H9 (cell line): ENCODE results near the gene DHRS4L2. TPM values are rescaled to one million over a fixed set of nuclear protein-coding genes. Genes with fewer than 3 reads are reported as not detected.

Experiments used
- DNase-seq: peaks from one replicate; pipeline ENCODE4 v3.0.0-alpha.2; 2017
- H2AFZ ChIP-seq: one replicate; pipeline ENCODE4 v1.6.1; 2013; ENCODE audit warnings: mild to moderate bottlenecking, low read length, control low read depth, moderate library complexity
- H2AK5ac ChIP-seq: 2 replicates; pipeline ENCODE4 v1.6.1; 2013; ENCODE audit warnings: low read length, control low read depth, mixed read lengths; ENCODE audit not compliant: insufficient read length
- H2BK120ac ChIP-seq: one replicate; pipeline ENCODE4 v1.6.1; 2013; ENCODE audit warnings: low read depth, mild to moderate bottlenecking, low read length, control low read depth, inconsistent platforms; ENCODE audit not compliant: poor library complexity, severe bottlenecking
- H2BK12ac ChIP-seq: 2 replicates; pipeline ENCODE4 v1.6.1; 2013; ENCODE audit warnings: low read length, control low read depth, mixed read lengths, low read depth; ENCODE audit not compliant: insufficient read length
- H2BK15ac ChIP-seq: 2 replicates; pipeline ENCODE4 v1.6.1; 2013; ENCODE audit warnings: low read depth, low read length, control low read depth
- H2BK20ac ChIP-seq: one replicate; pipeline ENCODE4 v1.6.1; 2013; ENCODE audit warnings: low read depth, mild to moderate bottlenecking, low read length, control low read depth, inconsistent platforms; ENCODE audit not compliant: poor library complexity, severe bottlenecking
- H2BK5ac ChIP-seq: 2 replicates; pipeline ENCODE4 v1.6.1; 2013; ENCODE audit warnings: low read length, control low read depth, mixed read lengths; ENCODE audit not compliant: insufficient read length
- H3K14ac ChIP-seq: 2 replicates; pipeline ENCODE4 v1.6.1; 2013; ENCODE audit warnings: low read length, control low read depth; ENCODE audit not compliant: insufficient read depth
- H3K18ac ChIP-seq: 2 replicates; pipeline ENCODE4 v1.6.1; 2013; ENCODE audit warnings: low read depth, mild to moderate bottlenecking, mixed read lengths, low read length, control low read depth; ENCODE audit not compliant: insufficient read length
- H3K23ac ChIP-seq: 2 replicates; pipeline ENCODE4 v1.6.1; 2013; ENCODE audit warnings: low read length, control low read depth, mixed read lengths, low read depth; ENCODE audit not compliant: insufficient read length
- H3K23me2 ChIP-seq: 2 replicates; pipeline ENCODE4 v1.6.1; 2013; ENCODE audit warnings: low read depth, mild to moderate bottlenecking, mixed read lengths, low read length, control low read depth; ENCODE audit not compliant: insufficient read length, poor library complexity, severe bottlenecking
- H3K27ac ChIP-seq: 2 replicates; pipeline ENCODE4 v1.5.1; 2013; ENCODE audit warnings: low read length, control low read depth, mixed read lengths, low read depth; ENCODE audit not compliant: insufficient read length
- H3K27me3 ChIP-seq: 2 replicates; pipeline ENCODE4 v1.6.1; 2013; ENCODE audit warnings: low read length, control low read depth, inconsistent platforms; ENCODE audit not compliant: insufficient read depth
- H3K4ac ChIP-seq: 2 replicates; pipeline ENCODE4 v1.6.1; 2013; ENCODE audit warnings: low read depth, mild to moderate bottlenecking, control low read depth, inconsistent platforms, low read length, moderate library complexity
- H3K4me1 ChIP-seq: 2 replicates; pipeline ENCODE4 v1.6.1; 2013; ENCODE audit warnings: low read length, control low read depth, inconsistent platforms; ENCODE audit not compliant: insufficient read depth
- H3K4me2 ChIP-seq: 2 replicates; pipeline ENCODE4 v1.6.1; 2013; ENCODE audit warnings: low read length, control low read depth, mixed read lengths; ENCODE audit not compliant: insufficient read length, insufficient read depth
- H3K56ac ChIP-seq: 2 replicates; pipeline ENCODE4 v1.6.1; 2013; ENCODE audit warnings: low read depth, mild to moderate bottlenecking, mixed read lengths, low read length, control low read depth; ENCODE audit not compliant: insufficient read length
- H3K79me1 ChIP-seq: 2 replicates; pipeline ENCODE4 v1.6.1; 2013; ENCODE audit warnings: low read depth, mild to moderate bottlenecking, moderate library complexity, low read length, control low read depth, inconsistent platforms; ENCODE audit not compliant: insufficient read depth, poor library complexity, severe bottlenecking
- H3K79me2 ChIP-seq: 2 replicates; pipeline ENCODE4 v1.6.1; 2013; ENCODE audit warnings: low read length, control low read depth, inconsistent platforms; ENCODE audit not compliant: insufficient read depth
- H3K9ac ChIP-seq: 2 replicates; pipeline ENCODE4 v1.6.1; 2013; ENCODE audit warnings: low read length, control low read depth, mixed read lengths; ENCODE audit not compliant: insufficient read length; ENCODE audit errors: extremely low read depth
- H3K9me3 ChIP-seq: one replicate; pipeline ENCODE4 v1.6.1; 2013; ENCODE audit warnings: low read depth, low read length, inconsistent platforms; ENCODE audit not compliant: control insufficient read depth
- H3T11ph ChIP-seq: one replicate; pipeline ENCODE4 v1.6.1; 2013; ENCODE audit warnings: mild to moderate bottlenecking, low read length, control low read depth, inconsistent platforms
- H4K20me1 ChIP-seq: one replicate; pipeline ENCODE4 v1.6.1; 2013; ENCODE audit not compliant: control insufficient read depth, insufficient read length, insufficient read depth
- H4K5ac ChIP-seq: 2 replicates; pipeline ENCODE4 v1.6.1; 2013; ENCODE audit warnings: low read depth, mild to moderate bottlenecking, mixed read lengths, low read length, control low read depth; ENCODE audit not compliant: insufficient read length
- H4K8ac ChIP-seq: replicated peaks from 2 replicates; pipeline ENCODE4 v1.6.1; 2013; ENCODE audit warnings: low read length, control low read depth, mixed read lengths, low read depth; ENCODE audit not compliant: insufficient read length
- H4K91ac ChIP-seq: 2 replicates; pipeline ENCODE4 v1.6.1; 2013; ENCODE audit warnings: low read depth, mild to moderate bottlenecking, moderate library complexity, mixed read lengths, low read length, control low read depth; ENCODE audit not compliant: insufficient read length
- H3K27ac Mint-ChIP-seq, 3 experiments: 2 replicates in 2 of 3; 3 replicates in 1 of 3; pipeline ENCODE4 v1.8.0; 2020 to 2021; ENCODE audit warnings: mixed read lengths in 3 of 3, mild to moderate bottlenecking in 1 of 3, moderate library complexity in 1 of 3
- H3K27me3 Mint-ChIP-seq: 2 replicates; pipeline ENCODE4 v1.8.0; 2021; ENCODE audit warnings: low read depth, mild to moderate bottlenecking, moderate library complexity, mixed read lengths
- H3K36me3 Mint-ChIP-seq, 3 experiments: 2 replicates in 2 of 3; 3 replicates in 1 of 3; pipeline ENCODE4 v1.8.0; 2020 to 2021; ENCODE audit warnings: low read depth in 3 of 3, mixed read lengths in 3 of 3; ENCODE audit not compliant: insufficient read depth in 1 of 3
- H3K4me1 Mint-ChIP-seq, 2 experiments: 2 replicates each; pipeline ENCODE4 v1.8.0; 2020; ENCODE audit warnings: mixed read lengths in 2 of 2
- H3K4me3 Mint-ChIP-seq, 2 experiments: 2 replicates in 1 of 2; 3 replicates in 1 of 2; pipeline ENCODE4 v1.8.0; 2020 to 2021; ENCODE audit warnings: mild to moderate bottlenecking in 2 of 2, mixed read lengths in 2 of 2, moderate library complexity in 1 of 2
- H3K9me3 Mint-ChIP-seq, 2 experiments: 2 replicates in 1 of 2; 3 replicates in 1 of 2; pipeline ENCODE4 v1.8.0; 2020; ENCODE audit warnings: mild to moderate bottlenecking in 2 of 2, mixed read lengths in 2 of 2, moderate library complexity in 1 of 2
- CTCF ChIP-seq: fragments of 200-600 bp; sonication (generic); conservative IDR thresholded peaks from 3 replicates; pipeline ENCODE4 v1.8.0; 2021; ENCODE audit warnings: antibody characterized with exemption, mild to moderate bottlenecking
- total RNA-seq: library from RNA; stranded (reverse); gene quantifications from 2 replicates; pipeline ENCODE4 v1.2.1, GENCODE V29; 2021

The DHRS4L2 gene
- total RNA-seq, 1 experiment from 2014 or later, result 10.2 TPM

- Histone ChIP-seq H3K4me2 (no peak overlapping the region), H4K5ac (no peak overlapping the region), H3K18ac (no peak overlapping the region), H3K14ac (no peak overlapping the region), H2BK5ac (no peak overlapping the region), H3K4ac (no peak overlapping the region), H2BK120ac (no peak overlapping the region), H4K91ac (no peak overlapping the region), H2AFZ (no peak overlapping the region), H4K20me1 (no peaks in the 10 kb centered on the region), H2AK5ac (no peak overlapping the region), H3K23ac (no peak overlapping the region), H3K23me2 (no peaks in the 10 kb centered on the region), H3K79me1 (no peaks in the 10 kb centered on the region), H3T11ph (no peak overlapping the region), H3K27me3 (no peaks in the 10 kb centered on the region), H3K79me2 (0 out of 2 replicates have a peak, but pooled peaks cover 1% of the 10 kb centered on the region), H2BK12ac (no peak overlapping the region), H4K8ac (no peak overlapping the region), H3K9ac (no peak overlapping the region), H3K27ac (no peak overlapping the region), H3K4me1 (no peaks in the 10 kb centered on the region), H2BK15ac (no peak overlapping the region), H3K56ac (no peak overlapping the region), H3K9me3 (no peaks in the 10 kb centered on the region), H2BK20ac (no peak overlapping the region)
- no peaks in the 10 kb centered on the region for H3K4me1 Mint-ChIP-seq
- no peak overlapping the region for H3K4me3 Mint-ChIP-seq
- H3K27me3 Mint-ChIP-seq, result peaks cover 6% of the 10 kb centered on the region
- H3K9me3 Mint-ChIP-seq, result no peaks in the 10 kb centered on the region; a peak in 3 of 5 replicates
- H3K27ac Mint-ChIP-seq, result no peak overlapping the region
- TF ChIP-seq CTCF, result no peak
- no peak for DNase-seq
- peaks cover 3 to 13% (median 7%) of the 10 kb centered on the region in 3 experiments; a peak in 6 of 7 replicates for H3K36me3 Mint-ChIP-seq
Observed at GRCh38 chr14:23941669-23942068, 47.1 kb upstream of the DHRS4L2 start.
